GM19351 (cell line): Measurements from ENCODE around the gene CKB.

Experiments used
- ATAC-seq: cut with Tn5 transposase; IDR thresholded peaks from one replicate; pipeline ENCODE4 v1.9.1; 2021; ENCODE audit warnings: mild to moderate bottlenecking, moderate library complexity; ENCODE audit not compliant: unreplicated experiment

CKB gene

GRCh38 chr14:103539056-103539825, 16.6 kb upstream of the CKB start:
- no peak for ATAC-seq

GRCh38 chr14:103538291-103539055, 15.8 kb upstream of the CKB start:
- ATAC-seq, result no peak

- no peak for ATAC-seq
Measured at GRCh38 chr14:103537175-103537990, 14.8 kb upstream of the CKB start.

- no peak for ATAC-seq
Measured at GRCh38 chr14:103536693-103537092, 14.1 kb upstream of the CKB start.

- no peak for ATAC-seq
Measured at GRCh38 chr14:103535891-103536565, 13.4 kb upstream of the CKB start.

- ATAC-seq, result no peak
Measured at GRCh38 chr14:103535081-103535890, 12.7 kb upstream of the CKB start.

GRCh38 chr14:103534576-103535061, 12.0 kb upstream of the CKB start:
- no peak for ATAC-seq

- no peak for ATAC-seq
Measured at GRCh38 chr14:103533999-103534575, 11.5 kb upstream of the CKB start.

- no peak for ATAC-seq
Measured at GRCh38 chr14:103533137-103533998, 10.7 kb upstream of the CKB start.

GRCh38 chr14:103532216-103533136, 9.8 kb upstream of the CKB start:
- no peak for ATAC-seq

- no peak for ATAC-seq
Measured at GRCh38 chr14:103531421-103532215, 9.0 kb upstream of the CKB start.

- ATAC-seq, result no peak
Measured at GRCh38 chr14:103530831-103531230, 8.2 kb upstream of the CKB start.

- ATAC-seq, result no peak
Measured at GRCh38 chr14:103530390-103530789, 7.8 kb upstream of the CKB start.

- ATAC-seq, result no peak
Measured at GRCh38 chr14:103529383-103530365, 7.0 kb upstream of the CKB start.

GRCh38 chr14:103528587-103529382, 6.2 kb upstream of the CKB start, which contains the start of gene TRMT61A:
Gene TRMT61A, plus strand, starts transcription at chr14:103529196. Its CDS starts 783 bp downstream, at chr14:103529979.
- ATAC-seq, result peak; percentile 54
